B cell (primary cell): ENCODE measurements around the gene SDK2. TPM values are rescaled to one million over a fixed set of nuclear protein-coding genes. Genes with fewer than 3 reads are reported as not detected.

Source experiments
- ATAC-seq: fragments of 200-7000 bp; cut with Tn5 transposase; one replicate; pipeline ENCODE4 v1.10.0; 2021; ENCODE audit warnings: low read depth, mild to moderate bottlenecking, moderate number of reproducible peaks, moderate library complexity
- CTCF ChIA-PET: fragments of 350-600 bp; sonication (Branson Sonifier 250); formaldehyde crosslinking; loops from one replicate; lab custom pipeline; 2021; ENCODE audit warnings: antibody characterized with exemption, inconsistent platforms; lab: Charles Lee
- POLR2A ChIA-PET: fragments of 350-600 bp; sonication (Branson Sonifier 250); formaldehyde crosslinking; loops from one replicate; lab custom pipeline; 2021; ENCODE audit warnings: antibody characterized with exemption; lab: Charles Lee
- DNase-seq: peaks from one replicate; pipeline ENCODE4 v3.0.0; 2013
- H2AFZ ChIP-seq: 2 replicates; pipeline ENCODE4 v1.6.1; 2012; ENCODE audit warnings: mild to moderate bottlenecking, low read depth, low read length; ENCODE audit not compliant: insufficient read depth, poor library complexity, severe bottlenecking
- H3K27ac ChIP-seq, 2 donors: 1 replicate in 1 of 2; 2 replicates in 1 of 2; pipeline ENCODE4 v1.5.1; 2012 to 2013; ENCODE audit warnings: low read length in 2 of 2, mild to moderate bottlenecking in 2 of 2, moderate library complexity in 1 of 2
- H3K27me3 ChIP-seq, 4 experiments: fragments of 200-600 bp in 1 of 4; sonication (generic) in 1 of 4; replicated peaks in 1 of 4; 1 replicate in 2 of 4; 2 replicates in 2 of 4; pipeline versions ENCODE4 v1.6.1 to v1.7.0; 2013 to 2016; ENCODE audit warnings: low read length in 3 of 4, mild to moderate bottlenecking in 2 of 4, mixed read lengths in 1 of 4, moderate library complexity in 1 of 4; ENCODE audit not compliant: insufficient read depth in 4 of 4, control insufficient read depth in 3 of 4; ENCODE audit errors: control extremely low read depth in 1 of 4
- H3K36me3 ChIP-seq, 2 experiments: replicated peaks in 1 of 2; 1 replicate in 1 of 2; 2 replicates in 1 of 2; pipeline versions ENCODE4 v1.6.1 to v1.7.1; 2013; ENCODE audit warnings: low read length in 1 of 2; ENCODE audit not compliant: insufficient read depth in 2 of 2, control insufficient read depth in 1 of 2; ENCODE audit errors: control extremely low read depth in 1 of 2, extremely low read depth in 1 of 2
- H3K4me1 ChIP-seq, 2 donors: fragments of 200-600 bp in 1 of 2; sonication (generic) in 1 of 2; 1 replicate in 1 of 2; 2 replicates in 1 of 2; pipeline versions ENCODE4 v1.5.1 to v1.6.1; 2013 to 2017; ENCODE audit warnings: low read length in 2 of 2; ENCODE audit not compliant: control insufficient read depth in 2 of 2, insufficient read depth in 2 of 2
- H3K4me2 ChIP-seq: replicated peaks from 2 replicates; pipeline ENCODE3; 2012; ENCODE audit warnings: mild to moderate bottlenecking, low read depth, low read length; ENCODE audit not compliant: poor library complexity, severe bottlenecking
- H3K4me3 ChIP-seq, 5 experiments: fragments of 200-600 bp in 1 of 5; sonication (generic) in 1 of 5; 1 replicate in 3 of 5; 2 replicates in 2 of 5; pipeline versions ENCODE4 v1.5.1 to v1.7.0; 2011 to 2016; ENCODE audit warnings: low read length in 4 of 5, mild to moderate bottlenecking in 4 of 5, low read depth in 2 of 5, control low read depth in 1 of 5, moderate library complexity in 1 of 5; ENCODE audit not compliant: insufficient read depth in 1 of 5; ENCODE audit errors: control extremely low read depth in 1 of 5, extremely low read depth in 1 of 5
- H3K79me2 ChIP-seq: fragments of 200-600 bp; sonication (generic); one replicate; pipeline ENCODE4 v1.6.0; 2016; ENCODE audit warnings: low read length; ENCODE audit not compliant: control insufficient read depth, insufficient read depth
- H3K9ac ChIP-seq: fragments of 200-600 bp; sonication (generic); 2 replicates; pipeline ENCODE4 v1.6.1; 2017; ENCODE audit warnings: mild to moderate bottlenecking, low read length, moderate library complexity
- H3K9me3 ChIP-seq, 3 donors: one replicate each; pipeline versions ENCODE4 v1.6.1 to v1.7.1; 2013; ENCODE audit warnings: low read length in 2 of 3; ENCODE audit not compliant: control insufficient read depth in 2 of 3, insufficient read depth in 1 of 3; ENCODE audit errors: control extremely low read depth in 1 of 3
- H4K20me1 ChIP-seq: 2 replicates; pipeline ENCODE4 v1.6.0; 2012; ENCODE audit warnings: mild to moderate bottlenecking, low read length; ENCODE audit not compliant: insufficient read depth, control insufficient read depth, poor library complexity, severe bottlenecking
- H3K27ac Mint-ChIP-seq: one replicate; pipeline ENCODE4 v1.8.0; 2021; ENCODE audit warnings: mixed read lengths
- H3K27me3 Mint-ChIP-seq: one replicate; pipeline ENCODE4 v1.8.0; 2021; ENCODE audit warnings: mixed read lengths
- H3K4me1 Mint-ChIP-seq: one replicate; pipeline ENCODE4 v1.8.0; 2021; ENCODE audit warnings: mixed read lengths
- H3K4me3 Mint-ChIP-seq: one replicate; pipeline ENCODE4 v1.8.0; 2021; ENCODE audit warnings: mixed read lengths
- H3K9me3 Mint-ChIP-seq: one replicate; pipeline ENCODE4 v1.8.0; 2022; ENCODE audit warnings: mixed read lengths; ENCODE audit not compliant: insufficient read depth
- CTCF ChIP-seq: fragments of 200-600 bp; IDR thresholded peaks from one replicate; pipeline ENCODE4 v1.8.0; 2022; ENCODE audit warnings: antibody characterized with exemption, mild to moderate bottlenecking
- EZH2 ChIP-seq: IDR thresholded peaks from 2 replicates; pipeline ENCODE4 v1.6.1; 2012; ENCODE audit warnings: borderline replicate concordance, low read depth, mild to moderate bottlenecking, moderate library complexity, low read length; ENCODE audit not compliant: insufficient read depth, poor library complexity, severe bottlenecking
- WGBS: methylation state at CpG from one replicate; pipeline ENCODE4 v1.1.5; 2013; ENCODE audit warnings: missing lambda C conversion rate; ENCODE audit not compliant: insufficient coverage; 5-methylcytosine and 5-hydroxymethylcytosine counted together
- intact Hi-C: fragments of 100-400 bp; cut with micrococcal nuclease; formaldehyde crosslinking; loops from one replicate; pipeline ENCODE4 v1.10.0; 2022
- polyA plus RNA-seq: library from polyadenylated mRNA; depleted of rRNA; stranded (reverse); fragments of >200 nt; gene quantifications from 2 replicates; pipeline ENCODE4 v1.2.3, GENCODE V29; 2012
- total RNA-seq, 2 donors: library from RNA; stranded (reverse); fragments of 120-200 nt in 1 of 2; gene quantifications; 1 replicate in 1 of 2; 2 replicates in 1 of 2; pipeline versions ENCODE4 v1.2.3 to v1.2.4, GENCODE V29; 2013 to 2022

SDK2 gene
- total and polyA plus RNA-seq, 2 donors (not counting 1 experiment from before 2014, with no cell fraction given) = 3.2 to 13.0 TPM

GRCh38 chr17:73431401-73432205, 212.6 kb downstream of the SDK2 start:
- peaks cover 0 to 8% of the 10 kb centered on the region in 2 donors for H3K4me1 ChIP-seq
- H4K20me1 ChIP-seq = no peaks in the 10 kb centered on the region
- H3K4me3 ChIP-seq = no peak overlapping the region
- ChIA-PET CTCF (interaction anchor here (0.7 to 6.0 kb wide), 9 partner anchors 25 to 745 kb away, joined by 3 to 153 read pairs (median 21); partner anchors contain the start of gene SDK2), POLR2A (no interaction called here)
- H3K36me3 ChIP-seq = peaks cover 0 to 4% of the 10 kb centered on the region in 2 experiments
- DNase-seq (no peak), ATAC-seq (no peak)
- no peak for TF ChIP-seq CTCF
- TF ChIP-seq EZH2 = no peak
- intact Hi-C loops = no loop called here
- WGBS = 93% methylated on average over 25 of the region's 26 CpGs
- Mint-ChIP-seq H3K27ac (no peak overlapping the region), H3K4me3 (no peak overlapping the region), H3K4me1 (peaks cover 11% of the 10 kb centered on the region), H3K27me3 (peaks cover 3% of the 10 kb centered on the region), H3K9me3 (no peaks in the 10 kb centered on the region)
- H3K9me3 ChIP-seq = no peaks in the 10 kb centered on the region
- no peak overlapping the region for H3K9ac ChIP-seq
- H3K27ac ChIP-seq = no peak overlapping the region
- H2AFZ ChIP-seq = no peak overlapping the region
- H3K79me2 ChIP-seq = no peaks in the 10 kb centered on the region
- no peaks in the 10 kb centered on the region for H3K27me3 ChIP-seq
- no peak overlapping the region for H3K4me2 ChIP-seq

- CTCF ChIA-PET = interaction anchor here (0.8 to 6.0 kb wide), 14 partner anchors 24 to 746 kb away, joined by 3 to 153 read pairs (median 7); partner anchors contain the start of gene SDK2
- TF ChIP-seq EZH2 (no peak), CTCF (no peak)
Measured at GRCh38 chr17:73430848-73431247, 213.4 kb downstream of the SDK2 start.

More at GRCh38 chr17:73430848-73431247, 213.4 kb downstream of the SDK2 start:
- WGBS = 68% methylated on average over 7 of the region's 8 CpGs
- Histone ChIP-seq H3K9me3 (no peaks in the 10 kb centered on the region), H3K4me2 (no peak overlapping the region), H3K4me1 (peaks cover 0 to 8% of the 10 kb centered on the region in 2 donors), H2AFZ (no peak overlapping the region), H3K36me3 (peaks cover 0 to 4% of the 10 kb centered on the region in 2 experiments), H3K4me3 (no peak overlapping the region), H4K20me1 (no peaks in the 10 kb centered on the region), H3K79me2 (no peaks in the 10 kb centered on the region), H3K27me3 (no peaks in the 10 kb centered on the region), H3K27ac (no peak overlapping the region), H3K9ac (no peak overlapping the region)
- intact Hi-C loops = no loop called here
- DNase-seq = peak; percentile 21
- Mint-ChIP-seq H3K4me3 (no peak overlapping the region), H3K4me1 (peaks cover 11% of the 10 kb centered on the region), H3K9me3 (no peaks in the 10 kb centered on the region), H3K27me3 (peaks cover 3% of the 10 kb centered on the region), H3K27ac (no peak overlapping the region)
- ATAC-seq = no peak
- POLR2A ChIA-PET = no interaction called here
